HT1080 (cell line): Measurements from ENCODE around the gene SLC22A5. TPM values are rescaled to one million over a fixed set of nuclear protein-coding genes. Genes with fewer than 3 reads are reported as not detected.
A peak's percentile ranks its signal among the peaks of the same experiment; 100 is the strongest.
"Not testable (repeated sequence)": the region's sequence is repeated elsewhere in the genome, so short reads cannot be mapped to it uniquely, and the experiment has no call there.

Experiments used
- DNase-seq: peaks from one replicate; pipeline ENCODE4 v3.0.0-alpha.2; 2015; ENCODE audit warnings: low read depth
- total RNA-seq: library from RNA; depleted of rRNA; stranded (reverse); fragments of >200 nt; shearing (Covaris generic); gene quantifications from 2 replicates; pipeline ENCODE4 v1.2.3, GENCODE V29; 2014

SLC22A5 gene
- total RNA-seq, 1 experiment from 2014 or later = 2.1 TPM

GRCh38 chr5:132386644-132387286 is 17.3 kb downstream of the SLC22A5 start:
- DNase-seq = peak; percentile 82

- peak; percentile 99 for DNase-seq
Observed at GRCh38 chr5:132387640-132388117, 18.2 kb downstream of the SLC22A5 start.

DNA sequence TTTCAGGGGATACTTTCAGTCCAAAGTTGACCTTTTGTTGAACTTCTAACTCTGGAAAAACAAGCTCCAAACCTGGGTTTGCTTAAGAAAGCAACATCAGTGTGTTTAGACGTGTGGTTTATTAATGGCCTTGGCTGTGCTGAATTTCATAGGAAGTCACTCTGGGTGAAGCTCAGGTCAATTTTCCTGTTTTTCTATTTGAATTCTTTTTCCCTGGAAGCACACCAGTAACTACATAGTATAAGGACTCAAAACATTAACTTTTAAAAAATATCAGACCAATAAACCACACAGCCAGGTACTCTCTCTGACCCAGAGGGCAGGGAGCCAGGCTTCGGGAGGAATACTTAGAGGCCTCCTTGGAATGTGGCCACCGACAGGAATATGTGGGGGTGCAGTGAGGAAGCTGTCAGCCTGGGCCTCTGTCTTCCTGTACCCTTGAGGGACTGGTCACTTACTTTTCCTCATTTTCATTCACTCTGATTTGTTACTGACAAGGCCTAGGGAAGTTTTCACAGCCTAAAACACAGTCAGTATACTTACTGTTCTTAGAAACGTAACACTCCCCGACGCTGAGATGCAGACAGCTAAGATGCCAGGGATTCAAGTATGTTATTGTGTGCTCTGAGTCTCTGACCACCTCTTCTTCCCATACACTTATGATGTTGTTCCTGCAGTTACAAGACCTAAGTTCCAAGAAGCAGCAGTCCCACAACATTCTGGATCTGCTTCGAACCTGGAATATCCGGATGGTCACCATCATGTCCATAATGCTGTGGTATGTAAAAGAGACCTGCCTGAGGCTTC is 18.9 kb downstream of the SLC22A5 start:
- DNase-seq = peak; percentile 52

DNA sequence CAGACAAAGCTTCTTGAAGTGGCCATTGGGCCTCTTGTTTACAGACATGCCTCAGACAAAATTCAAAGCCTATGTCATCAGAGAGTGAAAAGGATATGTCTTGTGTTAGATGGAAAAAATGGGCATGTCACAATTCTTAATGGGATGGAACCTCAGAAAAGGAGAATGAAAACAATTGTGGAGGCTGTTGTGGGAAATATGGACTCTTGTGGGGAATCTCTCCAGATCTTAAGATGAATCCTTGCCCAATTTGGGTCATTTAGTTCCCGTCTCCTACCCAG is 19.5 kb downstream of the SLC22A5 start:
- DNase-seq = no peak

GRCh38 chr5:132389585-132390286 is 20.2 kb downstream of the SLC22A5 start:
- peak; percentile 100 for DNase-seq

DNA sequence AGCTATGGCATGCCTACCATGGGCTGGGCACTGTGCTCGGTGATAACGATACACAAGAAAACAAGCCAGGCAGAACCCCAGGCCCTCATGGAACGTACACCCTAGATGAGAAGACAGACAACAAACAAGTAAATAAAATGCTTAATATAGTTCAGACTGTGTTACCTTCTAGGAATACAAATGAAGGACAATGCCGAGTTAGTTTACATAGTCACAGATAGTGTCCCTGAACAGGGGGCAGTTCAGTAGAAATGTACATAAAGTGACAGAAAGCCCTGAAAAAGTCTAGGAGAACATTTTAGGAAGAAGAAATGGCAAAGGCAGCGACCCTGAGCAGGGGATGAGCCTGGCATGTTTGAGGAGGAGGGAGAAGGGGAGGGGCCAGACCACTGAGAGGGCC is 21.7 kb downstream of the SLC22A5 start:
- no peak for DNase-seq

- no peak for DNase-seq
Observed at GRCh38 chr5:132391870-132392269, 22.4 kb downstream of the SLC22A5 start.

DNA sequence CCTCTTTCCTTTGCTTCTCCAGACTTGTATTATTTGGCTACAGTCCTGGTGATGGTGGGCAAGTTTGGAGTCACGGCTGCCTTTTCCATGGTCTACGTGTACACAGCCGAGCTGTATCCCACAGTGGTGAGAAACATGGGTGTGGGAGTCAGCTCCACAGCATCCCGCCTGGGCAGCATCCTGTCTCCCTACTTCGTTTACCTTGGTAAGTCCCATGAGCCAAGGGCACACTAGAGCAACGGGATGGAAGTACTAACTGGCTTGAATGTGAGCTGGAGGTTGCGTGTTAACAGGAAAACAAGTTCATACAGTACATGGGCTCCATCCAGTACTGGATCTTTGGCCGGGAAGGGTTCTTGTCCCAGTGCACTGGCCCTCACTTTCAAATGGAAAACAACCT is 22.9 kb downstream of the SLC22A5 start:
- no peak for DNase-seq

DNA sequence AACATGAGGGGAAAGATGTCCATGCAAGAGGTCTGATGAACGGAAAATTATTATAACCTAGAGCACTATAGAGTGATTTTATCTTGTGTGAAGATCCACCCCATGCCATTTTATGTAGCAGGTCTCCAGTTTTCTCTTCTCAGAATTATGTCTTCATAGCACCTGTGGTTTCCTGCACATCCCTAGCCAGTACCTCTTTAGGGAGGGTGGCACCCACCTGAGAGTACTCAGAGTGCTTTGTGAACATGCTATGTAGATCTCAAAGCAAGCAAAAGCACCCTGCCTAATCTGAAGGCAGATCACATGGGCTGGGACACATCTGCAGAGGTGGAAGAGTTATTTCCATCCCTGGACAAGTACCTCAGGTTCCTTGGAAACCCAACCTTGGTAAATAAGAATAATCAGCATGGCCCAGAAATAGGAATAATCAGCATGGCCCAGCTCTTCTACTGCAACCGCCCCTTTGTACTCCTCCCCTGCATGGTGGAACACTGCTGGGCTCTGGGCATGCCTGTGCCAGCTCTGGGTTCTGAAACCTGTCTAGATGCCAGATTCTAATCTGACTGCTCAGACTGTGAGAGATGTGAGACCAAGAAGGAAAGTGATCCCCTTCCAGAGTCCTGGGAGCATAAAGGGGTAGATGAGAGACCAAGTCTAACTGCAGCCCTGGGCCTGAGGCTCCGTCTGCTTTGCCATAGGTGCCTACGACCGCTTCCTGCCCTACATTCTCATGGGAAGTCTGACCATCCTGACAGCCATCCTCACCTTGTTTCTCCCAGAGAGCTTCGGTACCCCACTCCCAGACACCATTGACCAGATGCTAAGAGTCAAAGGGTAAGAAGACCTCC is 23.7 kb downstream of the SLC22A5 start:
- DNase-seq = no peak

DNA sequence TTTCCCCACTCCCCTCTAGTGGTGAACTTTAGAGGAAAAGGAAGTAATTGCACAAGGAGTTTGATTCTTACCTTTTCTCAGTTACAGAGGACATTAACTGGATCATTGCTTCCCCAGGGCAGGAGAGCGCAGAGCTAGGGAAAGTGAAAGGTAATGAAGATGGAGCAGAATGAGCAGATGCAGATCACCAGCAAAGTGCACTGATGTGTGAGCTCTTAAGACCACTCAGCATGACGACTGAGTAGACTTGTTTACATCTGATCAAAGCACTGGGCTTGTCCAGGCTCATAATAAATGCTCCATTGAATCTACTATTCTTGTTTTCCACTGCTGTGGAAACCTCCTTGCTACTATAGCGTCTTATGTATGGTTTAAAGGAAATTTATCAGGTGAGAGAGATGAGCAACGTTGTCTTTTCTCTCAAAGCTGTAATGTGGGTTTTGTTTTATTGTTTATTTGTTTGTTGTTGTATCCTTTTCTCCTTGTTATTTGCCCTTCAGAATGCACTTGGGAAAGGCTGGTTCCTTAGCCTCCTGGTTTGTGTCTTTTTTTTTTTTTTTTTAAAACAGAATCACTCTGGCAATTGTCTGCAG is 25.3 kb downstream of the SLC22A5 start:
- no peak for DNase-seq

GRCh38 chr5:132396589-132397031 is 27.1 kb downstream of the SLC22A5 start:
- no peak for DNase-seq

GRCh38 chr5:132397224-132397623 is 27.7 kb downstream of the SLC22A5 start:
- no peak for DNase-seq

DNA sequence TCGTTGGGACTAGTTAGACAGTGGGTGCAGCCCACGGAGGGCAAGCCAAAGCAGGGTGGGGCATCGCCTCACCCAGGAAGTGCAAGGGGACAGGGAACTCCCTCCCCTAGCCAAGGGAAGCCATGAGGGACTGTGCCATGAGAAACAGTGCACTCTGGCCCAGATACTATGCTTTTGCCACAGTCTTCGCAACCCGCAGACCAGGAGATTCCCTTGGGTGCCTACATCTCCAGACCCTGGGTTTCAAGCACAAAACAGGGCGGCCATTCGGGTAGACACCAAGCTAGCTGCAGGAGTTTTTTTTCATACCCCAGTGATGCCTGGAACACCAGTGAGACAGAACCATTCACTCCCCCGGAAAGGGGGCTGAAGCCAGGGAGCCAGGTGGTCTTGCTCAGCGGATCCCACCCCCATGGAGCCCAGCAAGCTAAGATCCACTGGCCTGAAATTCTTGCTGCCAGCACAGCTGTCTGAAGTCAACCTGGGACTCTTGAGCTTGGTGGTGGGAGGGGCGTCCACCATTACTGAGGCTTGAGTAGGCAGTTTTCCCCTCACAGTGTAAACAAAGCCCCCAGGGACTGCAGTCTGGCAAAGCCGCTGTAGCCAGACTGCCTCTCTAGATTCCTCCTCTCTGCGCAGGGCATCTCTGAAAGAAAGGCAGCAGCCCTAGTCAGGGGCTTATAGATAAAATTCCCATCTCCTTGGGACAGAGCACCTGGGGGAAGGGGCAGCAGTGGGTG is 28.6 kb downstream of the SLC22A5 start:
- not testable (repeated sequence) for DNase-seq

DNA sequence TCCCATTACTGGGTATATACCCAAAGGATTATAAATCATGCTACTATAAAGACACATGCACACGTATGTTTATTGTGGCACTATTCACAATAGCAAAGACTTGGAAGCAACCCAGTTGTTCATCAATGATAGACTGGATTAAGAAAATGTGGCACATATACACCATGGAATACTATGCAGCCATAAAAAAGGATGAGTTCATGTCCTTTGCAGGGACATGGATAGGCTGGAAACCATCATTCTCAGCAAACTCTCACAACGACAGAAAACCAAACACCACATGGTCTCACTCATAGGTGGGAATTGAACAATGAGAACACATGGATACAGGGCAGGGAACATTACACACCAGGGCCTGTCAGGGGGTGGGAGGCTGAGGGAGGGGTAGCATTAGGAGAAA is 34.5 kb downstream of the SLC22A5 start:
- not testable (repeated sequence) for DNase-seq

GRCh38 chr5:132405646-132406045 is 36.1 kb downstream of the SLC22A5 start:
- no peak for DNase-seq

GRCh38 chr5:132406144-132406783 is 36.8 kb downstream of the SLC22A5 start:
- DNase-seq = no peak

GRCh38 chr5:132407970-132408369 is 38.5 kb downstream of the SLC22A5 start:
- DNase-seq = no peak

DNA sequence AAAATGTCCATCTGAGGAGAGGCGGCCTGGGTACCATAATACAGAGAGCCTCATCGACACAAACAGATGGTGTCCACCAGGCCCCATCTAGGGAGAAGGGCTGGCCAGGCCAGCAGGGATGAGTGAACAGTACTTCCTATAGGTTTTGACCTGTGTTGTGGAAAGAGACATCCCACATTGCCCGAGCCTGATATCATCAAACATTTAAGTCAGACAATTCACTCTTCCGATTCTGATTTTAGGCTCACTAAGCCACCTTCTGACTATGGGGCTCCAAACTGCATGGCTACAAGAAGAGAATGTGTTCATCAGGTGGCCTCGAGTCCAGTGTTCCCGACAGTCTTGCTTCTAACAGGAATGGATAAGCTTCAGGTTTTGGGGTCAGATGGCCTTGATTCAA is 38.9 kb downstream of the SLC22A5 start:
- DNase-seq = no peak

DNA sequence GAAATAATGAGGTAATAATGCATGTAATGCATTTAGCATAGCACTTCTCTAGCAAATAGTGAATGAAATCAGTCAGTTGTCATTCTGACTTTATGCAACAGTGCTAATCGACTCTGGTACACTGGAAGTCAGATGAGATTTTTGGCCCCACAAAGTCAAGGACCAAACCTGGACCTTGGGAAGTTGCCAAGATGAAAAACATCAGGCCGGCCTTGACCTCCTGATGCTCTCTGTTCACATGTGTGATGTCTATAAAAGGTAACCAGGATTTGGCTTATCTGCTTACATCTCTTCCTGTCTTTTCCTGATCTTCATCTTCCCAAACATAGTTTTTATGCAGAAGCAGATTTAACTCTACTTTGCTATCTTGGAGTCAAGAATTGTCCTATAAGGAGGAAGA is 39.5 kb downstream of the SLC22A5 start:
- DNase-seq = no peak
